H1 (cell line): Measurements from ENCODE around the gene RGS2. TPM values are rescaled to one million over a fixed set of nuclear protein-coding genes. Genes with fewer than 3 reads are reported as not detected.

Experiments
- JUND ChIP-seq: IDR thresholded peaks from 2 replicates; pipeline ENCODE4 v1.6.1; 2011; ENCODE audit warnings: mild to moderate bottlenecking, improper control_type of control experiment, low read length
- polyA plus RNA-seq, 7 experiments: library from polyadenylated mRNA; depleted of rRNA in 3 of 7; stranded (reverse) in 5 of 7; unstranded in 2 of 7; fragments of >200 nt in 5 of 7; fragments of 200-250 nt in 2 of 7; gene quantifications; 1 replicate in 5 of 7; 2 replicates in 1 of 7; 4 replicates in 1 of 7; pipeline versions ENCODE4 v1.2.1 to v1.2.3, GENCODE V29; 2011 to 2013; ENCODE audit warnings: missing spikeins in 2 of 7, mixed read lengths in 2 of 7
- total RNA-seq: library from RNA; stranded (reverse); fragmentation: NEBNext Ultra II Directional; extraction: Animal tissue kit (Norgen Biotek cat#: 25700); gene quantifications from 2 replicates; pipeline ENCODE4 v1.2.1, GENCODE V29; 2021

The RGS2 gene
- total and polyA plus RNA-seq, 2 of the 8 experiments (the other 6 are each of a cell fraction or from before 2014, with no cell fraction given), result 9.1 to 17.0 TPM

GRCh38 chr1:192764675-192765074 lies 44.2 kb upstream of the RGS2 start (continued):
- no peak for TF ChIP-seq JUND
